Hematopoietic multipotent progenitor cell treated with erythropoietin and hydrocortisone succinate and interleukin-3 and kit ligand, for 17 days (in vitro differentiated cells): ENCODE measurements around the gene SGPL1.

ENCODE experiments used
- DNase-seq: peaks from one replicate; pipeline ENCODE4 v3.0.0-alpha.2; 2015; ENCODE audit warnings: low spot score

Gene SGPL1

DNA sequence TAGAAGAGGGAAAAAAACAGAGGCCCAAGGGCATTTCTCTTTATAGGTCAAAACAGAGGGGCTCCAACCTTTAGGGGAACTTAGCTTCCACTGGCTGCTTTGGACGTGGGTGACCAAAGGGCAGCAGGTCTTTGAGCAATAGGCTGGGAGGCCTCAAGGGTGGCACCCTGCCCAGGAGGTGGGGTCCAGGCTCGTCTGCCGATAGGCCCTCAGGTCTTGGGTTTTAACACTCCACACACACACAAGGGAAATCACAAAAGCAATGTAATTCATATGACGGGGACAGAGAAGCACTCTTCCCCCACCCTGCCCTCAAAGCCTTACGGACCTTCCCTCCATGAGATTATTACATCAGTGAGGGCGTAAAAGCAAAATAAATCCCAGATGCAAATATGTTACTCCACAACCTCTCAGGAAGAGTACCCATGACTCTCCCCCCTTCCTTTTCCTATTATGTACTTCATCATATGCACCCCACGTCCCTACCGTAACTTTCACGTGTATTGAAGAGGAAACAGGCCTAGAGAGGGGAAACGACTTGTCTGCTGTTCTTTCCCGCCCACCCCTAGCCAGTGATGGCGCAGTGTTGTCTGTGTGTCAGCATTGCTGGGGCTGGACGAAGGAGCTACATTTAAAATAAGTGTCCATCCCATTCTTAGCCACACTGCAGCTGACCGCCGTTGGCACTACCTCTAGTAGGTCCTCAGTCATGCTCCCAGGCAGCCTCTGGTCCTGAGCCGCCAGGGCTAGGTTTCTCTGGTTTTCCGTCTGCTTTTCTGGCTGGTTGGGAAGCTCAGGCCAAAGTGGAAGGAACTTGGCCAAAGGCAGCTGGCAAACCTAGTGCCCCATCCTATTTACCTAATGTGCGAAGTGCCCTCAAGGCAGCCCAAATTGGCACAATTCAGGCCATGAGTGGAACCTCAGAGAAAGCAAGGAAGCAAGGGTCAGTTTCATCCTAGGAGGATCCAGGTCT is 70.5 kb downstream of the SGPL1 start:
- DNase-seq: no peak

DNA sequence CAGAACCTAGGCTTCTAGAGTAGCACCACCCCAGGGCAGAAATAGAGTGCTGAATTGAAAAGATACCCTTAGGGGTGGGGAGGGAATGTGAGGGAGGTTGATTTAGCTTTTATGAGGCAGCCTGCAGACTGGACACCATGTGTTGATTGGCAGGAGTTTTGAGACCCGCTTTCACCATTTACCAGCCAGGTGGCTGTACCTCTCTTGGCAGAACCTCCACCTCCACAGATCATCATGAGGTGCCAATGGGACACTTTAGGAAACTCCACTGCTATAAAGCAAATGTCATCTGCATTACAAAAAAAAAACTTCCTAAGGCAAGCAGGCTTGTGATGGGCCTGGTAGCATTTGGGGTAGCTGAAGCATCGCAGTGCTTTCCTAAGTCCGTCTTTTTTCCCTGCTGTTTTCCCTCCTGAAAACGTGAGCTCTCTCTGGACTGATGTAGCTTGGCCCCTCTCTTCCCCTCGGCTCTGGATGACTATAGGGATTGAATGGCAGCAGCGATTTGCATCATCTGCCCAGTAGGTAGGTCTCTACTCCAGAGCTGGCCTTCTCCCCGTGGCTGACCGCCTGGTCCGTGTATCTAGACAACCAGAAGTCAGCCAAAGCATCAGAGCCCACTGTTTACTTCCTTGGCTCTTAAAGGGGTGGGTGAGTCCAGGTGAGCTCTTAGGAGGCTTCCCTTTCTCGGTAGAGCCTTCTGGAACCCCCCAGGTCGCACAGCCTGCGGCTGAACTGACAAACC is 71.3 kb downstream of the SGPL1 start:
- DNase-seq: no peak

DNA sequence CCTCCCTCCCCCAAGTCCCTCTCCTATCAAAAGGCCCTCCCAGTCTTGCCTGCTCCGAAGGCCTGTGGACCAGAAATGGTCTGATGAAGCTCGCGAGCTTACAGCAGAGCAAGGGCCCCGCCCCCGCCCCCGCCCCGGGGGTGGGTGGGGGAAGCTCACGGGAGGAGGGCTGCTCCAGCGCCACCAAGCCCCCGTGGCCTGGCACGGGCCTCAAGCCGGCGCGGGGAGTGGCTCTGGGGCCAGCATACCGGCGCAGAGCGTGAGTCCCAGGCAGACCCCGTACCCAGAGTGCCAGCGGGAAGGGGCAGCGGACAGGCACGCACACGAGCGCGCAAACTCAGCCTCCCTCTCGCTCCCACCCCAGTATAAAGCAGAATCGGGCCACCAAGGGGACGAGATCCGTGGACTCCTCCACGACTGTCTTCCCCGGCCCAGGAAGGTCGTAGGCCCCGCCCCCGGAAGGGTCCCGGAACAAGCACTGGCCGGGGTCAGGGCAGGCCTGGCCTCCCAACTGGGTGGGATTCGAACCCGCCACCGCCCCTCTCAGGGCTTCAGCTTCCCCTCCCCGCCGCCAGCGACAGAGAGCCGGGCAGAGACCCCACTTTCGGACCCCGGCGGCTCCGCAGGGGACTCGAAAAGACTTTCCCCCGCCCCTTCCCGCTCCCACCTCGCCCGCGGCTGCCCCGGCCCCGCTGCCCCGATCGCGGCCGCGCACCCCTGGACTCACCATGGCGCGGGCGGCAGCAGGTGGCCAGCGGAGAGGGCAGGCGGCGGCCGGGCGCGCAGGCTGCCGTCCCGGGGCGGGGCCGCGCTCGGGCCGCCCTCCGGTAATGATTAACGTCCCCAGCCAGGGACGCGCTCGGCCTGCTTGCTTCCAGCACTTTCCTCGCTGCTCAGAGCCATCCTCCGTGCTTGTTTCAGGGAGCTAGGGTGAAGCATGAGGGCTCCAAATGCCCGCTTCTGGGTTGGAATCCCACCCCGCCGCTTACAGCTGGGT is 72.4 kb downstream of the SGPL1 start, which contains the start of gene PCBD1:
Gene PCBD1, minus strand, starts transcription at position 762 of the 997 bp plus-strand sequence. Its CDS starts 32 bp downstream, at position 730.
- no peak for DNase-seq

DNA sequence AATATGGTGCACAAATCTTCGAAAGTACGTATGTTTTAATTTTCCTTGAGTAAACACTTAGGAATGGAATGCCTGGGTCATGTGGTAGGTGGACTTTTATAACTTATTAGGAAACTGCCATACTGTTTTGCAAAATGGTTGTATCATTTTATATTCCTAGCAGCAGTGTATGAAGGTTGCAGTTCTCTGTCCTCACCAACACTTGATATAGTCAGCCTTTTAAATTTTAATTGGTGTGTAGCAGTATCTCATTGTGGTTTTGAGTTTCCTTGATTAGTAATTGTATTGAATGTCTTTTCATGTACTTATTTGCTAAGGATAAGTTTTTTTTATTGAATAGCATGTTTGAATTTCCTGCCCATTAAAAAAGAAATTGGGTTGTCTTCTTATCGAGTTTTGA is 73.5 kb downstream of the SGPL1 start:
- no peak for DNase-seq

DNA sequence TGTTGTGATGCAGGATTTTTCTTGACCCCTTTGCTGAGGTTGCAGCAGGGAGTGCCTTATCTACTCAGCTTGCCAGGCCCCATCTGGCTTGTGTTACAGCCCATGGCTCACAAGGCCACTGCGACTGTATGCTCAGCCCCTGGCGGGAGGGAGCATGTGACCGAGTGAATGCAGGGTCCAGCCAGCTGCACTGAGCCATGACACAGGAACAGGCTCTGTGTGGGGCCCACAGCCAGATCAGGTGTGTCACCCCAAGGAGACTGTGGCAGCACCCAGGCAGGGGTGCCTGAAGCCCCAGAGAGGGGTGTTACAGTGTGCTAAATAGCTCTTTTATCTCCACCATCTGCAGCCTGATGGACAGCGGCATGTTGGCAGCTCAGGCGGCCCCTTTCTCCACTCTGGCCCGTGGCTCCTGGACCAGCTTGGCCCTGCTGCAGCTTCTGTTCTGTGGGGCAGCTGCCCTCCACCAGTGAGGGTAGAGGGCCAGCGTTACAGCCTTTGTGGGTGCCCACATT is 75.2 kb downstream of the SGPL1 start:
- DNase-seq: no peak

DNA sequence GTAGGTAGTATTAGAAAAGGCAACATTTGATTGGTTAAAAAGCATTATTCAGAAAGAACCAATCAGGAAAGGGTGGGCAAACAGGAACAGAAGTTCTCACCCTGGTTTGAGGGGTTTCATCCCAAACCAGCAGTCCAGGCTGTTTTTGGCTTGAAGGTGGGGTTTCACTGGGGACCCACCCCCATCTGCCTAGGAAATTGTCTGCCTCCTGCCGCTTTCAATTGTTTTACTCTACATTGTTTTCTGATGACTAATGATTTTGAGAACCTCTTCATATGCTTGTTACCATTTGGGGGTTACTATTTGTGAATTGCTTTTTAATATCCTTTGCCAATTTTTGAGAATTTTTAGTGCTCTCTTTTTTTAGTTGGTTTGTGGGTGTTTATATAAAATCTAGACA is 75.9 kb downstream of the SGPL1 start:
- no peak for DNase-seq

DNA sequence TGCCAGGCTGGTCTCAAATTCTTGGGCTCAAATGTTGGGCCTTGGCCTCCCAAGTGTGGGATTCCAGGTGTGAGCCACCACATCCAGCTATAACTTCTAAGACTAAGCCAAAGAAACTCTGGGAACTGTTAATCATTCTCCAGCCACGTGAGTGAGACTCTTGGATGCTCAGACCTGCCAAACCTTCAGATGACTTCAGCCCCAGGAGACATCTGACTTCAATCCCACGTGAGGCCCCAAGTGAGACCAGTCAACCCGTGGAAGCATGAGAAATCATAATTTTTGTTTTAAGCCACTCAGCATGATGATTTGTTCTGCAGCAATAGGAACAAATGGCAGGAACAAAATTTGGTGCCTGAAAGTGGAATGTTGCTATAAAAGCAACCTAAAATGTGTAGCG is 76.9 kb downstream of the SGPL1 start:
- DNase-seq: no peak

DNA sequence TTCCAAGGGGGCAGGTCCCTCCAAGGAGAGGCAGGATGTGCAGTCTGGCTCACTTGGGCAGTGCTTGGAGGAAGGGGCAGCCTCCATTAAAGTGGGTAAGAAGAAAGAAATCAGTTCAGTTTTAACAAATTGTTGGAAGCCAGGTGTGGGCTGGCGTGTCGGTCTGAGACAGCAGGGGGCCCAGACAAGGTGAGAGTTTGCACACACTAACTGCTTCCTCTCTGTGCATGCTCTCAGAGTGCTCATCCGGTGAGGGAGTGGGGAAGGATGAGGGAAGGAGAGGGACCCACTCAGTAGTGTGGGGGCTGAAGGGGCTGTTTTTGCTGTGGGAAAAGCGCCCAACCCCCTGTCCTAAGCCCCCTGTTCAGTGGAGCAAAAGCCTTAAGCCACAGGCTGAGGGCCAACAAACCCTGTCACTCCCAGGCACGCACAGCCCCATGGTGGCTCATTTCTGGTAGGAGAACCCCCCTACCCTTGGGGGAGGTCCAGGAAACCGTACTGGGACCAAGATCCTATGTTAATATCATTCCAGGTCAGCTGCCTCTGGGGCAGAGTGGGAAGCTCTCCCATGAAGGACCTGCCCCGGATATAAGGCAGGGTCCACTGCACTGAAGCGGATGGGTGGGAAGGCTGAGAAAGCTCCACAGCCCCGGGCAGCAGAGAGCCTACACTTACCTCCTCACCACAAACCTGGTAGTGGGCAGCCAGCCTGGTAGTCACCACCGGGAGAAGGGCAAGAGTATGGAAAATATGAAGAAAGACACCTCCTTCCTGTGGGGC is 77.7 kb downstream of the SGPL1 start:
- no peak for DNase-seq

DNA sequence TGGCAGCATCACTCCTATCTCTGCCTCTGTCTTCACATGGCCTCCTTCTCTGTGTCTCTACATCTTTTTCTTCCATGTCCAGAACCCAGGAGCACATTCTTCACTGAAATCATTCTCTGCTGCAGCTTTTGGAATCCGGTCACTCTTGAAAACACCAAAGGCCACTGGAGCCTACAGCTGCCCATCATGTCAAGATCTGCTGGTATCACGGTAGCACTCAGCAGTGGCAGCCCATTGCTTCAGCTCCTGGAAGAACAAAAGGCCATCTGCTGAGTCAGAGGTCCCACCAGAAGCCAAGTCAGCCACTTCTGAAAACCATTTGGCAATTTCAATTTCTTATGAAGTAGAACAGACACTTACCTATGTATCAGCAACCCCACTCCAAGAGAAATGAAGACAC is 78.7 kb downstream of the SGPL1 start:
- no peak for DNase-seq

DNA sequence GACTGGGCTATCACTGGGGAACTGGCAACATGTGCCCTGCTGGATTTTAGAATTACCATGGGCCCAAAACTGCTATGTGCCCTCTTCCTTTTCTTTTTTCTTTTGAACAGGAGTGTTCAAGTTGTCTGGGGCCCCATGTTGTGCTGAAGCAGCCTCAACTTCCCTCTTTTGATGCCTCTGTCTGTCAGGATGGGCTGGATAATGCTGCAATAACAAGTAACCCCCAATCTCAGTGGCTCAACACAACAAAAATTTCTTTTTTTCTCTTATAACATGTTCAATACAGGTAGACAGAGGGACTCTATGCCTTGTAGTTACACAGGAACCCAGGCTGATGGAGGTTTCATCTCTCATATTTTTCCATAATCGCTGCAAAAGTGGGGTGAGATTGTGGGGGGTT is 80.8 kb downstream of the SGPL1 start:
- DNase-seq: no peak

DNA sequence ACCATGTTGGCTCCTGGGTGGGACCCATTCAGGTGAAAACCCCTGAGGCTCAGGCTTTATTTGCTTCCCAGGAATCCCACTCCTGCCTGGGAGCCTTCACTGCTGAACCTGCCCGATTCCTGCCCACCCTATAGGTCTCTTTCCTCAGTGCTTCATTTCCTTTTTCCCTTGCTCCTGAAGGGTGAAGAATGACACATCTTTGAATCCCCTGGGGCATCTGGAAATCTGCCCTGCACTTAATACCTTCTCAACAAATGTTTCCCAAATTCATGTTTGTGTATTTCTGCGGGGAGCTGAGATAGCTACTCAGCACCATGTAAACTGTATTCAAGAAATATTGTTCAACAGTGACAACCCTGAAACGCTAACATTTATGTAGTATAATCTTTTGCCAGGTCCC is 82.9 kb downstream of the SGPL1 start:
- no peak for DNase-seq

DNA sequence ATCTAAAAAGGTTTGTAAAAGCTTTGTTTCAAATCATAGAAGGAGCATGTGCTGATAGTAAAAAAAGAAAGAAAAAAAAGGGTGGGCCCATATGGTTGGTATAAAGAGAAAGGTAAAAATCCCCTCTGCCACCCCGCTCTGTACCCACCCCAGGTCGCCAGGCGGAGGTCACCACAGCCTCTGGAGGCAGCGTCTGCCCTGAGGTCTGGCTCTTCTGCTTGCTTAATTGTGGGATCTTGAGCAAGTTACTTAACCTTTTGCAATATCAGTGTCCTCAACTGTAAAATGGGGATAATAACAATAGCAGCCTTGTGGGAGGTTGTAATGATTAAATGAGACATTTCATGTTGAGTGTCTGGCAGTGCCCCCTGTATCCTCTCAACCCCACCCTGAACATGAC is 83.3 kb downstream of the SGPL1 start:
- DNase-seq: no peak

DNA sequence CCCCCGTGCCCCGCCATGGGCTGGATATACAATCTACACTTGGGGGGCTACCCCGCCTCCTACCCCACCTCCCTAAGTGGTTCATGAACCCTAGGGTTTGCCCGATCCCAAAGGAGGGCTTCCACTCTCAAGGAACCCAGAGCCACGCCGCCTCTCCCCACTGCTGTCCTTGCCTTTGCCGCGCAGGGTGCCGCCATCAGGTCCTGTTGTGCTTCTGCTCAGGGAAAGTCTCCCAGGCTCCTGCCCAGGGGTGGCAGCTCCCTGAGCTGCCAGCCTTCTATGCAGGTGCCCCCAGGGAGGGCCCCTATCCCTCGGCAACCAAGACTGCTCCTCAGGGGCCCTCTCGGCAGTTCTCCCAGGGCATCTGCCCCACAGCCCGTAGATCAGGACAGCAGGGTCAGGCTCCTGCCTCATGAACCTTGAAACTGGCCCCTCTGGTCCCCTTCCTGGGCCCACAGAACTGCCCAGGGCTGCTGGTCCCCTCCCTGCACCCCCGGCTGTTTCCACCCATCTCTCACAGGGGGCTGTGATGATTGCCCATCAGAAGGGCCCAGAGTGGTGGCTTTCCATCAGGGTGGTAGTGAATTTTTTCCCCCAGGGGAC is 85.6 kb downstream of the SGPL1 start:
- DNase-seq: no peak

DNA sequence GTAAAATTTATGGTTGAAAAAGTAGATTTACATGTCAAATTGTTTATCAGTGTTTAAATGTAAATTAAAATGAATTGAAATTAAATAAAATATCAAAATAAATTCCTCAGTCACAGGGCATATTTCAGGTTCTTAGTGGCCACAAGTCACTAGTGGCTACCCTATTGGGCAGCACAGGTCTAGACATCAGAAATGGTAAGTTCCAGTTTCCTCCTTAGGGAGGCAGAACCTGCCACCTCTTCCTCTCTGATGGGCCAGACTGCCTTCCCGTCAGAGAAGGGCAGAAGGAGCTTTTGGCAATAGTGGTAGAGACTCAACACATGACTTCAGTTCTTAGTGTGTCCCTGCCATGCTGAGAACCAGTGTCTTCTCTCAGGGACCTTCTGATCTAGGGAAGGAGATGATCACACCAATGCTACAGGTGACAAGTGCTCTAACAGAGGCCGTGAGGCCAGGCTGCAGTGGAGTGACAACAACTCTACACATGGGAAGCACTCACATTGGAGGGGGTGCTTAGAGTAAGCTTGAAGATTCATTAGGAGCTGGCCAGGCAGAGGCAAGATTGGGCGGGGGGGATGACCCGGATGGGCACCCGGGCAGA is 87.0 kb downstream of the SGPL1 start:
- DNase-seq: no peak

DNA sequence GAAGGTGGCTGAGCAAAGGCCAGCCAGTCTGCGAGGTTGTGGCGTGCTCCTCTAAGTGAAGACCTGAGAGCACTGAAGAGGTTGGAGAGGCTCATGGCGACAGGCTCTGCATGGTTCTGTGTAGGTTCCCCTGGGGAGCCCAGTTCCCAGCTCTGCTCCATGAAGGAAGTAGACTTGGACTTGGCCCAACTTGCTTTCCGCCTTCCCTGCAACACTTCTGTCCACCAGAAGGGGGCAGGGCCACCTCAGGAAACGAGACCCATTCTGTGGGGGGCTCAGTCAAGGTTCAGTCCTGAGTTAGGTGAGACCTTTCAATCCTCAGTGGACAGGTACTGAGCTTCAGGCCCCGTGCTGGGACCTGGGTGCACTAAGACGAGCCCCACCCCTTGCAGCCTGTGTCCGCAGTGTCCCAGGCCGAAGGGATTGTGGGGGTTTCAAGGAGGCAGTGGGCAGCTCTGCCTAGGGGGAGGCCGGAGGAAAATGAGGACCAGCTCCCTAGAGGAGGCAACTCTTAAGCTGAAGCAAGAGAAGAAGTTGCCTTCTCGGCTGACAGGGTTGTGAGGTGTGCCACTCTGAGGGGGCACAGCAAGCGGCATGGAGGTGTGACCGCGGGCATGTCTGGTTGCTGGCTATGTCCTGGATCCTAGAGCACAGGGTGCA is 87.6 kb downstream of the SGPL1 start:
- DNase-seq: no peak

DNA sequence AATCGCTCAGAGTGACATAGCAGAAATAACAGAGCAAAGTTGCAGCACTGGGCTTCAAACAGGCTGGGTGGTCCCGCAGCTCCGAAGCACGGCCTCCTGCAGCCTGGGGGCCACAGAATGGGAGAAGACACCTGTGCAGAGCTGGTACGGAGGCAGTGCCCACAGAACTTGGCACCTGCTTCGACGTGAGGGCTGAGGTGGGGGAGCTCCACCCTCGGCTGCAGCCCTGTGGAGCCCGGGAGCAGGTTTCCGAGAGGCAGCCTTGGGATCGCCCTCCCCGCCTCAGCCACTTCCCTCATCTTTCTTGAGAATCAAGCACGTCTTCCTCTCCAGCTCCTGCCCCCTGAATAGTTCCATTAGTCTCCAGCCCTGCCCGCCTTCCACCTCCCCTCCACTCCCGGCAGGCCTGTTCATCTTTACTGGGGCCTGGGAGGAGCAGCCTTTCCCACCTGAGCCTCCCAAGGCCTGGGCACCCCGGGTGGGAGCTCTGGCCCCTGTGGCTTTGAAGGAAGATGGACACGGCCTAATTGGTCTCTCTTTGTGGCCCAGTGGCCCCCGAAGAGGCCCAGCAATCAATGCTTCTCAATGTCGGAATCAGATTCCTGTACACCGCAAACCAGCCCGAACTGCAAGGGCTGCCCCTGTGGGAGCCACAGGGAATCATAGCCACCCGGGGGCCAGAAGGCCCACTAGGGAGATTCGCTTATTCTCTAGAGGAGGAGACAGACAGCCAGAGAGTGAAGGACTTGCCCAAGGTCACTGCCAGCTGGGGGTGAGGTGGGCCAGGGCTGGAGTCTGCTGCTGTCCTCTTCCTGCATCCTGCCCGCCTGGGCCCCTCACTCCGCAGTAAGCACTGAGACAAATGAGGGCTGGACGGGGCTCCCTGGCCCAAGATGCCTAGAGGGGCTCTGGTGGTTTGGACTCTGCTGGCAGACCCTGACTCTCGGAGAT is 89.6 kb downstream of the SGPL1 start:
- DNase-seq: no peak

DNA sequence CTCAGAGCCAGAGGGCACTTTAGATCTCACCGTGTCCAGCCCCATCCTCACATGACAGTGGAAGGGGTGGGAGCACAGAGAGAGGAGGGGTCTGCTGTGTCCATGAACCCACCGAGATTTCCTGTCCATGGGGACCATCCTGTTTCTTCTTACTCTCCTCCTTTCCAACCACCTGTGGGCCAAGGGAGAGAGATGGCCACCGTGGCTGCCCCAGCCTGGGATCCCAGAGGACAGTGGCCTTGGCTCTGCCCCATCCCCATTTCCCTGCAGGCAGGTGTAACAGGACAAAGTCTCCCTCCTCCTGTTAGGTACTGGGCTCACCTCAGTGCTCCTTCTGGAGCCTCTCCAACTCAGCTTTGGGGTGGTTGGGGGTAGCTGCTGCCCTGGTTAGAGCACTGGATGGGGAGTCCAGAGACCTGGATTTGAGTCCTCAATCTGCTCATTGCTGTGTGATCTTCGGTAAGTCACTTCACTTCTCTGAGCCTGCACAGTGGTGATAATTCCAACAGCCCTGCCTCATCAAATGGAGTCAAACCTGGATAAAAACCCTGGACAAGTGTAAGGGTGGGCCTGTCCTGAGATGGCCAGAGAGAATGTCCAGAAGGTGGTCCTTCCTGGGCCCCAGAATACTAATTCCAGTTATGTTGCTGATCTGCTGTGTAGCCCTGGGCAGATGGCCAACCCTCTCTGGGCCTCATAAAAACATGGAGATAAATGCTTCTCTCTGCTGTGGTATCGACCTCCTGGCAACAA is 90.5 kb downstream of the SGPL1 start:
- no peak for DNase-seq
